HEK293 (cell line): ENCODE results near the gene KCTD21.

Experiments used
- OSR2 ChIP-seq: fragments of 450-650 bp; formaldehyde crosslinking; IDR thresholded peaks from 2 replicates; pipeline ENCODE4 v1.5.1; 2016; ENCODE audit warnings: missing biosample characterization, missing genetic modification characterization
- ZNF10 ChIP-seq: fragments of 450-650 bp; formaldehyde crosslinking; IDR thresholded peaks from 2 replicates; pipeline ENCODE4 v1.5.1; 2017; ENCODE audit warnings: missing biosample characterization, missing genetic modification characterization
- ZNF558 ChIP-seq: fragments of 450-650 bp; formaldehyde crosslinking; IDR thresholded peaks from 2 replicates; pipeline ENCODE4 v1.5.1; 2016; ENCODE audit warnings: missing biosample characterization, missing genetic modification characterization
- ZNF585B ChIP-seq: fragments of 450-650 bp; formaldehyde crosslinking; IDR thresholded peaks from 2 replicates; pipeline ENCODE4 v1.5.1; 2016; ENCODE audit warnings: missing biosample characterization, missing genetic modification characterization
- ZNF621 ChIP-seq: fragments of 450-650 bp; formaldehyde crosslinking; IDR thresholded peaks from 2 replicates; pipeline ENCODE4 v1.5.1; 2017; ENCODE audit warnings: missing biosample characterization, missing genetic modification characterization
- ZXDB ChIP-seq: fragments of 450-650 bp; formaldehyde crosslinking; IDR thresholded peaks from 2 replicates; pipeline ENCODE4 v1.5.1; 2016; ENCODE audit warnings: missing biosample characterization, missing genetic modification characterization
- TF ChIP-seq, protein P1 (sequence below): fragments of 450-650 bp; formaldehyde crosslinking; IDR thresholded peaks from 2 replicates; pipeline ENCODE4 v1.5.1; 2016; ENCODE audit warnings: missing biosample characterization, missing genetic modification characterization
- TF ChIP-seq, protein P2 (sequence below): sonication (generic); formaldehyde crosslinking; IDR thresholded peaks from 2 replicates; pipeline ENCODE4 v1.8.1; 2022; ENCODE audit warnings: mild to moderate bottlenecking, moderate library complexity, missing genetic modification reagents
- TF ChIP-seq, protein P3 (sequence below): fragments of 450-650 bp; formaldehyde crosslinking; IDR thresholded peaks from 2 replicates; pipeline ENCODE4 v1.5.1; 2016; ENCODE audit warnings: missing biosample characterization, missing genetic modification characterization

DNA sequence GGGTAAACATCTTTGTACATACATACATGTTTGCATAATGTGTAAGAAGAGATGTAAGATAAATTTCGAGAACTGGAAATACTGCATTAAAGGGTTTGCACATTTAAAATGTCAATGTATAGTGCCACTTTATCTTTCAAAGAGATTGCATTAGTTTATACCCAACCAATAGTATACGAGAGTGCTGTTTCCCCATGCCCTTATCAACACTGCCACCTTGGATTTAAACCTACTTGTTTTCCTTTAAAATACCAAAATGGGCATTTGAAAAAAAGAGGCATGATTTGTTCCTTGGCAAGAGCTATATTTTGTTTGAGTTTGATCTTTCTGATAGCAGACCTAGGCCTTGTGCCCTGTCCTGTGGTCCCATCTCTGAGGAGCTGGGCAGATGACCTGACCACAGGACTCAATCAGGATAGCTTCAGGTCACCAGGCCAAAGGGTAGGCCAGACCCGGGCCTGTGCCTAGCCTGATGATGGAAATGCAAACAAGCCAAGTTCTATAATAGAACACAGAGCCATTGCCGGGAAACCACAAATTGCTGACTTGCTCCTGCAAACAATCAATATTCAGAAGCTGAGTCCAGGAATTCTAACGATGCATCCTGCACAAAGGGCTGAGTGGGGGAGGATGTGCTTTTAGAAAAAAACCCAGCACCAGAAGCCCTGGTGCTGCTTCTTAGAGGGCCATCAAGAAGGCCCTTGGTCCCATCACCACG lies 32.1 kb downstream of the KCTD21 start:
- TF ChIP-seq OSR2 (tag by site-specific recombination) = no peak
- TF ChIP-seq ZNF621 = no peak
- TF ChIP-seq, protein P1, sequence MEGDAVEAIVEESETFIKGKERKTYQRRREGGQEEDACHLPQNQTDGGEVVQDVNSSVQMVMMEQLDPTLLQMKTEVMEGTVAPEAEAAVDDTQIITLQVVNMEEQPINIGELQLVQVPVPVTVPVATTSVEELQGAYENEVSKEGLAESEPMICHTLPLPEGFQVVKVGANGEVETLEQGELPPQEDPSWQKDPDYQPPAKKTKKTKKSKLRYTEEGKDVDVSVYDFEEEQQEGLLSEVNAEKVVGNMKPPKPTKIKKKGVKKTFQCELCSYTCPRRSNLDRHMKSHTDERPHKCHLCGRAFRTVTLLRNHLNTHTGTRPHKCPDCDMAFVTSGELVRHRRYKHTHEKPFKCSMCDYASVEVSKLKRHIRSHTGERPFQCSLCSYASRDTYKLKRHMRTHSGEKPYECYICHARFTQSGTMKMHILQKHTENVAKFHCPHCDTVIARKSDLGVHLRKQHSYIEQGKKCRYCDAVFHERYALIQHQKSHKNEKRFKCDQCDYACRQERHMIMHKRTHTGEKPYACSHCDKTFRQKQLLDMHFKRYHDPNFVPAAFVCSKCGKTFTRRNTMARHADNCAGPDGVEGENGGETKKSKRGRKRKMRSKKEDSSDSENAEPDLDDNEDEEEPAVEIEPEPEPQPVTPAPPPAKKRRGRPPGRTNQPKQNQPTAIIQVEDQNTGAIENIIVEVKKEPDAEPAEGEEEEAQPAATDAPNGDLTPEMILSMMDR (tag by site-specific recombination) = no peak
- TF ChIP-seq ZNF10 = no peak
- no peak for TF ChIP-seq ZNF558 (tag by site-specific recombination)
- TF ChIP-seq, protein P2, sequence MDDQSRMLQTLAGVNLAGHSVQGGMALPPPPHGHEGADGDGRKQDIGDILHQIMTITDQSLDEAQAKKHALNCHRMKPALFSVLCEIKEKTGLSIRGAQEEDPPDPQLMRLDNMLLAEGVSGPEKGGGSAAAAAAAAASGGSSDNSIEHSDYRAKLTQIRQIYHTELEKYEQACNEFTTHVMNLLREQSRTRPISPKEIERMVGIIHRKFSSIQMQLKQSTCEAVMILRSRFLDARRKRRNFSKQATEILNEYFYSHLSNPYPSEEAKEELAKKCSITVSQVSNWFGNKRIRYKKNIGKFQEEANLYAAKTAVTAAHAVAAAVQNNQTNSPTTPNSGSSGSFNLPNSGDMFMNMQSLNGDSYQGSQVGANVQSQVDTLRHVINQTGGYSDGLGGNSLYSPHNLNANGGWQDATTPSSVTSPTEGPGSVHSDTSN = no peak
- no peak for TF ChIP-seq ZXDB
- TF ChIP-seq ZNF585B (tag by site-specific recombination) = no peak
- TF ChIP-seq, protein P3, sequence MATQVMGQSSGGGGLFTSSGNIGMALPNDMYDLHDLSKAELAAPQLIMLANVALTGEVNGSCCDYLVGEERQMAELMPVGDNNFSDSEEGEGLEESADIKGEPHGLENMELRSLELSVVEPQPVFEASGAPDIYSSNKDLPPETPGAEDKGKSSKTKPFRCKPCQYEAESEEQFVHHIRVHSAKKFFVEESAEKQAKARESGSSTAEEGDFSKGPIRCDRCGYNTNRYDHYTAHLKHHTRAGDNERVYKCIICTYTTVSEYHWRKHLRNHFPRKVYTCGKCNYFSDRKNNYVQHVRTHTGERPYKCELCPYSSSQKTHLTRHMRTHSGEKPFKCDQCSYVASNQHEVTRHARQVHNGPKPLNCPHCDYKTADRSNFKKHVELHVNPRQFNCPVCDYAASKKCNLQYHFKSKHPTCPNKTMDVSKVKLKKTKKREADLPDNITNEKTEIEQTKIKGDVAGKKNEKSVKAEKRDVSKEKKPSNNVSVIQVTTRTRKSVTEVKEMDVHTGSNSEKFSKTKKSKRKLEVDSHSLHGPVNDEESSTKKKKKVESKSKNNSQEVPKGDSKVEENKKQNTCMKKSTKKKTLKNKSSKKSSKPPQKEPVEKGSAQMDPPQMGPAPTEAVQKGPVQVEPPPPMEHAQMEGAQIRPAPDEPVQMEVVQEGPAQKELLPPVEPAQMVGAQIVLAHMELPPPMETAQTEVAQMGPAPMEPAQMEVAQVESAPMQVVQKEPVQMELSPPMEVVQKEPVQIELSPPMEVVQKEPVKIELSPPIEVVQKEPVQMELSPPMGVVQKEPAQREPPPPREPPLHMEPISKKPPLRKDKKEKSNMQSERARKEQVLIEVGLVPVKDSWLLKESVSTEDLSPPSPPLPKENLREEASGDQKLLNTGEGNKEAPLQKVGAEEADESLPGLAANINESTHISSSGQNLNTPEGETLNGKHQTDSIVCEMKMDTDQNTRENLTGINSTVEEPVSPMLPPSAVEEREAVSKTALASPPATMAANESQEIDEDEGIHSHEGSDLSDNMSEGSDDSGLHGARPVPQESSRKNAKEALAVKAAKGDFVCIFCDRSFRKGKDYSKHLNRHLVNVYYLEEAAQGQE (tag by site-specific recombination) = no peak
